HepG2 (cell line): ENCODE measurements around the gene CITED4. TPM values are rescaled to one million over a fixed set of nuclear protein-coding genes. Genes with fewer than 3 reads are reported as not detected.

Experiments
- ATAC-seq: fragments of 200-7000 bp; cut with Tn5 transposase; 3 replicates; pipeline ENCODE4 v1.9.1; 2020; ENCODE audit warnings: mild to moderate bottlenecking, moderate library complexity
- BruUV-seq: library from RNA; stranded (reverse); fragments of 400-500 nt; replicated peaks from 2 replicates; lab custom pipeline; 2021; lab: Mats Ljungman, UMichigan
- CTCF ChIA-PET: fragments of 300-600 bp; formaldehyde crosslinking; extraction: SDS; loops from one replicate; lab custom pipeline; 2021; ENCODE audit warnings: low total read pairs, inconsistent platforms, low intra/inter-chr PET ratio; lab: Yijun Ruan, JAX
- POLR2A ChIA-PET: fragments of 350-600 bp; sonication (Branson Sonifier 250); formaldehyde crosslinking; loops from one replicate; lab custom pipeline; 2020; ENCODE audit warnings: antibody characterized with exemption, inconsistent platforms; lab: Yijun Ruan, JAX
- DNase-seq: peaks from one replicate; pipeline ENCODE4 v3.0.0-alpha.2; 2015; ENCODE audit warnings: low spot score
- FAIRE-seq: peaks from 3 replicates; lab custom pipeline; 2011; peaks lifted over from hg19 to GRCh38; lab: Jason Lieb, UNC
- H2AFZ ChIP-seq: one replicate; pipeline ENCODE4 v1.6.1; 2011; ENCODE audit warnings: low read length, inconsistent platforms
- H3K27ac ChIP-seq: fragments of 300-600 bp; 3 replicates; pipeline ENCODE4 v1.8.0; 2011; ENCODE audit warnings: mixed run types, mild to moderate bottlenecking, mixed read lengths, low read length, inconsistent platforms; ENCODE audit not compliant: insufficient read depth; ENCODE audit errors: extremely low read length
- H3K27me3 ChIP-seq, 2 experiments: fragments of 200-600 bp in 1 of 2; 2 replicates in 1 of 2; 3 replicates in 1 of 2; pipeline versions ENCODE4 v1.6.0 to v1.8.0; 2011; ENCODE audit warnings: low read length in 2 of 2, mild to moderate bottlenecking in 2 of 2, moderate library complexity in 2 of 2, inconsistent platforms in 1 of 2; ENCODE audit not compliant: insufficient read depth in 2 of 2, control insufficient read depth in 1 of 2
- H3K36me3 ChIP-seq, 2 experiments: fragments of 200-600 bp in 1 of 2; replicated peaks in 1 of 2; 2 replicates in 1 of 2; 3 replicates in 1 of 2; pipeline versions ENCODE4 v1.5.1 to v1.8.0; 2011; ENCODE audit warnings: low read length in 2 of 2, inconsistent platforms in 1 of 2; ENCODE audit not compliant: insufficient read depth in 2 of 2, control insufficient read depth in 1 of 2
- H3K4me1 ChIP-seq: 2 replicates; pipeline ENCODE4 v1.5.1; 2012; ENCODE audit warnings: low read length, inconsistent platforms; ENCODE audit not compliant: insufficient read depth
- H3K4me2 ChIP-seq: 2 replicates; pipeline ENCODE4 v1.6.0; 2011; ENCODE audit warnings: low read depth, low read length, inconsistent platforms
- H3K4me3 ChIP-seq, 3 experiments: fragments of 200-600 bp in 1 of 3; sonication (generic), shearing (Covaris generic) in 1 of 3; replicated peaks in 1 of 3; 2 replicates each; pipeline ENCODE4 v1.5.1; 2011 to 2016; ENCODE audit warnings: low read length in 3 of 3, inconsistent platforms in 2 of 3, low read depth in 2 of 3, mild to moderate bottlenecking in 2 of 3, control low read depth in 1 of 3, mixed read lengths in 1 of 3; ENCODE audit not compliant: insufficient read depth in 1 of 3
- H3K79me2 ChIP-seq: one replicate; pipeline ENCODE4 v1.6.1; 2011; ENCODE audit warnings: low read length, inconsistent platforms; ENCODE audit not compliant: insufficient read depth
- H3K9ac ChIP-seq: 2 replicates; pipeline ENCODE4 v1.6.0; 2011; ENCODE audit warnings: mild to moderate bottlenecking, low read depth, low read length, inconsistent platforms; ENCODE audit not compliant: insufficient read depth
- H3K9me3 ChIP-seq: 2 replicates; pipeline ENCODE4 v1.5.1; 2012; ENCODE audit warnings: mild to moderate bottlenecking, low read length
- H4K20me1 ChIP-seq: 2 replicates; pipeline ENCODE4 v1.6.0; 2011; ENCODE audit warnings: inconsistent platforms, mild to moderate bottlenecking, low read length, moderate library complexity; ENCODE audit not compliant: insufficient read depth
- ATF3 ChIP-seq: sonication (generic); formaldehyde crosslinking; IDR thresholded peaks from 2 replicates; pipeline ENCODE4 v1.4.0; 2020; ENCODE audit warnings: missing genetic modification reagents
- HNF4G ChIP-seq, 2 experiments: sonication (generic) in 1 of 2; formaldehyde crosslinking in 1 of 2; IDR thresholded peaks; 2 replicates each; pipeline versions ENCODE4 v1.4.0 to v1.6.1; 2011 to 2020; ENCODE audit warnings: borderline replicate concordance in 2 of 2, low read depth in 2 of 2, mild to moderate bottlenecking in 2 of 2, low read length in 1 of 2, missing genetic modification reagents in 1 of 2, moderate library complexity in 1 of 2
- KDM1A ChIP-seq: IDR thresholded peaks from 2 replicates; pipeline ENCODE4 v1.6.1; 2016; ENCODE audit warnings: missing compliant biosample characterization
- KDM5A ChIP-seq: fragments of 200-600 bp; sonication (generic); IDR thresholded peaks from 2 replicates; pipeline ENCODE4 v1.7.0; 2018; ENCODE audit warnings: antibody characterized with exemption, mild to moderate bottlenecking, low read length, borderline replicate concordance
- RBFOX2 ChIP-seq: fragments of 200-400 bp; formaldehyde crosslinking; IDR thresholded peaks from 2 replicates; pipeline ENCODE4 v1.6.1; 2017; ENCODE audit warnings: low read depth, mild to moderate bottlenecking, low read length
- SPEN ChIP-seq: sonication (generic); formaldehyde crosslinking; IDR thresholded peaks from 2 replicates; pipeline ENCODE4 v1.5.1; 2020; ENCODE audit warnings: low read depth, mild to moderate bottlenecking, missing genetic modification reagents
- ZNF331 ChIP-seq: sonication (generic); formaldehyde crosslinking; IDR thresholded peaks from 2 replicates; pipeline ENCODE4 v1.4.0; 2020; ENCODE audit warnings: missing genetic modification reagents
- ZNF335 ChIP-seq: sonication (generic); formaldehyde crosslinking; IDR thresholded peaks from 2 replicates; pipeline ENCODE4 v1.4.0; 2020; ENCODE audit warnings: missing genetic modification reagents
- ZNF367 ChIP-seq: sonication (generic); formaldehyde crosslinking; IDR thresholded peaks from 2 replicates; pipeline ENCODE4 v1.4.0; 2020; ENCODE audit warnings: missing genetic modification reagents, borderline replicate concordance
- ZNF772 ChIP-seq: sonication (generic); formaldehyde crosslinking; IDR thresholded peaks from 2 replicates; pipeline ENCODE4 v1.5.0; 2020; ENCODE audit warnings: mild to moderate bottlenecking, missing genetic modification reagents
- ZNF83 ChIP-seq: sonication (generic); formaldehyde crosslinking; IDR thresholded peaks from 2 replicates; pipeline ENCODE4 v1.4.0; 2020; ENCODE audit warnings: missing genetic modification reagents, mild to moderate bottlenecking, borderline replicate concordance
- ZSCAN9 ChIP-seq: IDR thresholded peaks from 2 replicates; pipeline ENCODE4 v1.6.1; 2016; ENCODE audit warnings: borderline replicate concordance
- WGBS: methylation state at CpG from one replicate; pipeline ENCODE4 v1.1.6; 2017; ENCODE audit warnings: low lambda C conversion rate; 5-methylcytosine and 5-hydroxymethylcytosine counted together
- in situ Hi-C: cut with HindIII; loops from 2 replicates; pipeline ENCODE4 v1.10.0; 2017; ENCODE audit warnings: low pct_unique_long_range_greater_than_20kb; ENCODE audit not compliant: extremely low pct_ligation_motif_present
- intact Hi-C: fragments of 100-400 bp; cut with micrococcal nuclease; formaldehyde crosslinking; loops from one replicate; pipeline ENCODE4 v1.10.0; 2022; ENCODE audit not compliant: unreplicated experiment
- polyA plus RNA-seq, 8 experiments: library from polyadenylated mRNA; depleted of rRNA in 3 of 8; stranded (reverse) in 7 of 8; unstranded in 1 of 8; fragments of >200 nt; fragmentation: Illumina TruSeq in 4 of 8; extraction: Trizol in 4 of 8; gene quantifications; 2 replicates each; pipeline versions ENCODE4 v1.2.1 to v1.2.3, GENCODE V29; 2011 to 2016; ENCODE audit warnings: low read depth in 4 of 8, missing spikeins in 1 of 8, mixed read lengths in 1 of 8; ENCODE audit not compliant: insufficient read depth in 1 of 8
- total RNA-seq, 5 experiments: library from RNA; depleted of rRNA; stranded (reverse); fragments of >200 nt; fragmentation: Illumina TruSeq; extraction: Trizol; gene quantifications; 2 replicates each; pipeline ENCODE4 v1.2.3, GENCODE V29; 2016; ENCODE audit warnings: low read depth in 1 of 5
- TF ChIP-seq, protein P1 (sequence below): sonication (generic); formaldehyde crosslinking; conservative IDR thresholded peaks from 2 replicates; pipeline ENCODE4 v1.4.0; 2020; ENCODE audit warnings: missing genetic modification reagents
- TF ChIP-seq, protein P2 (sequence below): IDR thresholded peaks from 2 replicates; pipeline ENCODE4 v1.6.1; 2016; ENCODE audit warnings: low read depth
- TF ChIP-seq, protein P3 (sequence below): sonication (generic); formaldehyde crosslinking; IDR thresholded peaks from 2 replicates; pipeline ENCODE4 v1.4.0; 2020; ENCODE audit warnings: missing genetic modification reagents; ENCODE audit errors: not compliant biosample characterization
- TF ChIP-seq, protein P4 (sequence below): sonication (generic); formaldehyde crosslinking; IDR thresholded peaks from 2 replicates; pipeline ENCODE4 v1.4.0; 2020; ENCODE audit warnings: missing genetic modification reagents

CITED4 gene
- total and polyA plus RNA-seq, 2 of the 13 experiments (the other 11 are each of a cell fraction or from before 2014, with no cell fraction given) = 1.5 to 9.9 TPM

DNA sequence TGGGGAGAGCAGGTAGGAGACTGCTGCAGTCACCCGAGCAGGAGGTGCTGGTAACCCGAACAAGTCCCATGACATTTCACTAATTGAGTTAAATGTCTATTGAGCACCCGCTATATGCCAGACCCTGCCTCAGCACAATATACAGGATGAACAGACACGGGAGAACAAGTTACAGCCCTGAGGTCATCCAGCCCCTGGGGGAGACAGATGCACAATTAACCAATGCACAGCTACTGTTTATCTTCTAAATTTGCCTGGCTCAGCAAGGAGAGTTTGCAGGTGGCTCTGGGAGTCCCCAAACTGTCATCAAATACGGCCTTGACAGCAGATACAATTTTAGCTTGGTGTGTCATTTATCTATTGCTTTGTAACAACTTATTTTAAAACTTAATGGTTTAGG lies 18.1 kb downstream of the CITED4 start:
- in situ Hi-C loops (no loop called here), intact Hi-C loops (loop anchor here (10.0 kb wide), 1 partner anchor 49 kb away; no protein-coding TSS in a partner anchor)
- no peak for FAIRE-seq
- no TSS peak for BruUV-seq
- TF ChIP-seq, protein P1, sequence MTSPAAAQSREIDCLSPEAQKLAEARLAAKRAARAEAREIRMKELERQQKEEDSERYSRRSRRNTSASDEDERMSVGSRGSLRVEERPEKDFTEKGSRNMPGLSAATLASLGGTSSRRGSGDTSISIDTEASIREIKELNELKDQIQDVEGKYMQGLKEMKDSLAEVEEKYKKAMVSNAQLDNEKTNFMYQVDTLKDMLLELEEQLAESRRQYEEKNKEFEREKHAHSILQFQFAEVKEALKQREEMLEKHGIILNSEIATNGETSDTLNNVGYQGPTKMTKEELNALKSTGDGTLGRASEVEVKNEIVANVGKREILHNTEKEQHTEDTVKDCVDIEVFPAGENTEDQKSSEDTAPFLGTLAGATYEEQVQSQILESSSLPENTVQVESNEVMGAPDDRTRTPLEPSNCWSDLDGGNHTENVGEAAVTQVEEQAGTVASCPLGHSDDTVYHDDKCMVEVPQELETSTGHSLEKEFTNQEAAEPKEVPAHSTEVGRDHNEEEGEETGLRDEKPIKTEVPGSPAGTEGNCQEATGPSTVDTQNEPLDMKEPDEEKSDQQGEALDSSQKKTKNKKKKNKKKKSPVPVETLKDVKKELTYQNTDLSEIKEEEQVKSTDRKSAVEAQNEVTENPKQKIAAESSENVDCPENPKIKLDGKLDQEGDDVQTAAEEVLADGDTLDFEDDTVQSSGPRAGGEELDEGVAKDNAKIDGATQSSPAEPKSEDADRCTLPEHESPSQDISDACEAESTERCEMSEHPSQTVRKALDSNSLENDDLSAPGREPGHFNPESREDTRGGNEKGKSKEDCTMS (CRISPR knock-in tag) = no peak
- TF ChIP-seq SPEN (CRISPR knock-in tag) (no peak), ZNF335 (CRISPR knock-in tag) (no peak), ZNF83 (CRISPR knock-in tag) (no peak), ZNF331 (CRISPR knock-in tag) (no peak), ZNF772 (CRISPR knock-in tag) (no peak), ZSCAN9 (CRISPR knock-in tag) (no peak), RBFOX2 (no peak), KDM1A (CRISPR knock-in tag) (no peak), ZNF367 (CRISPR knock-in tag) (no peak), HNF4G (IDR thresholded peaks at IDR 0.05; ENCODE audit: borderline replicate concordance, low read depth, low read length) (no peak), HNF4G (CRISPR knock-in tag; IDR thresholded peaks at IDR 0.05; ENCODE audit: borderline replicate concordance, low read depth) (no peak), KDM5A (no peak), ATF3 (CRISPR knock-in tag) (no peak)
- TF ChIP-seq, protein P2, sequence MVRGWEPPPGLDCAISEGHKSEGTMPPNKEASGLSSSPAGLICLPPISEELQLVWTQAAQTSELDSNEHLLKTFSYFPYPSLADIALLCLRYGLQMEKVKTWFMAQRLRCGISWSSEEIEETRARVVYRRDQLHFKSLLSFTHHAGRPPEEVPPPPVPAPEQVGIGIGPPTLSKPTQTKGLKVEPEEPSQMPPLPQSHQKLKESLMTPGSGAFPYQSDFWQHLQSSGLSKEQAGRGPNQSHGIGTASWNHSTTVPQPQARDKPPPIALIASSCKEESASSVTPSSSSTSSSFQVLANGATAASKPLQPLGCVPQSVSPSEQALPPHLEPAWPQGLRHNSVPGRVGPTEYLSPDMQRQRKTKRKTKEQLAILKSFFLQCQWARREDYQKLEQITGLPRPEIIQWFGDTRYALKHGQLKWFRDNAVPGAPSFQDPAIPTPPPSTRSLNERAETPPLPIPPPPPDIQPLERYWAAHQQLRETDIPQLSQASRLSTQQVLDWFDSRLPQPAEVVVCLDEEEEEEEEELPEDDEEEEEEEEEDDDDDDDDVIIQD (CRISPR knock-in tag) = no peak
- TF ChIP-seq, protein P3, sequence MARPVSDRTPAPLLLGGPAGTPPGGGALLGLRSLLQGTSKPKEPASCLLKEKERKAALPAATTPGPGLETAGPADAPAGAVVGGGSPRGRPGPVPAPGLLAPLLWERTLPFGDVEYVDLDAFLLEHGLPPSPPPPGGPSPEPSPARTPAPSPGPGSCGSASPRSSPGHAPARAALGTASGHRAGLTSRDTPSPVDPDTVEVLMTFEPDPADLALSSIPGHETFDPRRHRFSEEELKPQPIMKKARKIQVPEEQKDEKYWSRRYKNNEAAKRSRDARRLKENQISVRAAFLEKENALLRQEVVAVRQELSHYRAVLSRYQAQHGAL = no peak
- TF ChIP-seq, protein P4, sequence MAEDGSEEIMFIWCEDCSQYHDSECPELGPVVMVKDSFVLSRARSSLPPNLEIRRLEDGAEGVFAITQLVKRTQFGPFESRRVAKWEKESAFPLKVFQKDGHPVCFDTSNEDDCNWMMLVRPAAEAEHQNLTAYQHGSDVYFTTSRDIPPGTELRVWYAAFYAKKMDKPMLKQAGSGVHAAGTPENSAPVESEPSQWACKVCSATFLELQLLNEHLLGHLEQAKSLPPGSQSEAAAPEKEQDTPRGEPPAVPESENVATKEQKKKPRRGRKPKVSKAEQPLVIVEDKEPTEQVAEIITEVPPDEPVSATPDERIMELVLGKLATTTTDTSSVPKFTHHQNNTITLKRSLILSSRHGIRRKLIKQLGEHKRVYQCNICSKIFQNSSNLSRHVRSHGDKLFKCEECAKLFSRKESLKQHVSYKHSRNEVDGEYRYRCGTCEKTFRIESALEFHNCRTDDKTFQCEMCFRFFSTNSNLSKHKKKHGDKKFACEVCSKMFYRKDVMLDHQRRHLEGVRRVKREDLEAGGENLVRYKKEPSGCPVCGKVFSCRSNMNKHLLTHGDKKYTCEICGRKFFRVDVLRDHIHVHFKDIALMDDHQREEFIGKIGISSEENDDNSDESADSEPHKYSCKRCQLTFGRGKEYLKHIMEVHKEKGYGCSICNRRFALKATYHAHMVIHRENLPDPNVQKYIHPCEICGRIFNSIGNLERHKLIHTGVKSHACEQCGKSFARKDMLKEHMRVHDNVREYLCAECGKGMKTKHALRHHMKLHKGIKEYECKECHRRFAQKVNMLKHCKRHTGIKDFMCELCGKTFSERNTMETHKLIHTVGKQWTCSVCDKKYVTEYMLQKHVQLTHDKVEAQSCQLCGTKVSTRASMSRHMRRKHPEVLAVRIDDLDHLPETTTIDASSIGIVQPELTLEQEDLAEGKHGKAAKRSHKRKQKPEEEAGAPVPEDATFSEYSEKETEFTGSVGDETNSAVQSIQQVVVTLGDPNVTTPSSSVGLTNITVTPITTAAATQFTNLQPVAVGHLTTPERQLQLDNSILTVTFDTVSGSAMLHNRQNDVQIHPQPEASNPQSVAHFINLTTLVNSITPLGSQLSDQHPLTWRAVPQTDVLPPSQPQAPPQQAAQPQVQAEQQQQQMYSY (CRISPR knock-in tag) = no peak
- TF ChIP-seq, all 625 proteins: peak for 0
- H2AFZ ChIP-seq = no peak overlapping the region
- H3K9me3 ChIP-seq = no peaks in the 10 kb centered on the region; the same call in 1 of the 2 replicates
- H3K4me2 ChIP-seq = no peak overlapping the region
- peaks cover 0 to 6% of the 10 kb centered on the region in 2 experiments; a peak in 1 of 5 replicates for H3K27me3 ChIP-seq
- no peak overlapping the region for H3K9ac ChIP-seq
- CTCF ChIA-PET = no interaction called here
- H3K4me3 ChIP-seq = no peak overlapping the region
- H4K20me1 ChIP-seq = no peaks in the 10 kb centered on the region
- no peaks in the 10 kb centered on the region for H3K79me2 ChIP-seq
- DNase-seq (no peak), ATAC-seq (no peak)
- H3K36me3 ChIP-seq = no peaks in the 10 kb centered on the region
- H3K4me1 ChIP-seq = peaks cover 19% of the 10 kb centered on the region; the same call in 1 of the 2 replicates
- no peak overlapping the region for H3K27ac ChIP-seq
- POLR2A ChIA-PET = interaction anchor here (1.1 kb wide), 1 partner anchor 19 kb away, joined by 3 read pairs; no protein-coding TSS in a partner anchor
- 48% methylated on average over 4 of the region's 5 CpGs for WGBS
